ENCODE data around the gene ZNF267. TPM values are rescaled to one million over a fixed set of nuclear protein-coding genes. Genes with fewer than 3 reads are reported as not detected.
"Not testable (repeated sequence)": the region's sequence is repeated elsewhere in the genome, so short reads cannot be mapped to it uniquely, and the experiment has no call there.

Gene ZNF267
- total RNA-seq, 4 donors from 2014 or later: 7.7 to 13.2 (median 11.3) TPM

GRCh38 chr16:31899505-31899904 is 25.9 kb downstream of the ZNF267 start:
- no peaks in the 10 kb centered on the region for H3K27me3 ChIP-seq
- no peak overlapping the region for H3K27ac ChIP-seq
- no peak for TF ChIP-seq POLR2AphosphoS5 (IDR thresholded peaks at IDR 0.05)
- TF ChIP-seq EP300 (IDR thresholded peaks at IDR 0.05): no peak
- no peak for TF ChIP-seq CTCF (IDR thresholded peaks at IDR 0.05)
- TF ChIP-seq POLR2A (IDR thresholded peaks at IDR 0.05): no peak
- H3K36me3 ChIP-seq: peaks cover 38% of the 10 kb centered on the region
- 88% methylated on average over 2 of the region's 2 CpGs for WGBS
- peaks cover 10% of the 10 kb centered on the region for H3K9me3 ChIP-seq
- no peak overlapping the region for H3K4me3 ChIP-seq
- no peak for DNase-seq (ENCODE audit: low spot score in 2 of 2)
- no peaks in the 10 kb centered on the region for H3K4me1 ChIP-seq

- 92% methylated on average over 3 of the region's 3 CpGs for WGBS
- H3K27me3 ChIP-seq; H3K4me3 ChIP-seq; H3K27ac ChIP-seq; DNase-seq (ENCODE audit: low spot score in 2 of 2); H3K4me1 ChIP-seq: not testable (repeated sequence)
- Histone ChIP-seq H3K36me3 (peaks cover 22% of the 10 kb centered on the region), H3K9me3 (peaks cover 26% of the 10 kb centered on the region)
Observed at GRCh38 chr16:31904571-31904970, 31.0 kb downstream of the ZNF267 start.

GRCh38 chr16:31913668-31914067 is 40.1 kb downstream of the ZNF267 start:
- H3K27ac ChIP-seq: no peak overlapping the region
- H3K9me3 ChIP-seq: peaks cover 57% of the 10 kb centered on the region
- DNase-seq (ENCODE audit: low spot score in 2 of 2): no peak
- 100% methylated on average over 1 of the region's 1 CpG for WGBS
- H3K4me1 ChIP-seq: no peaks in the 10 kb centered on the region
- H3K36me3 ChIP-seq: peaks cover 49% of the 10 kb centered on the region
- H3K4me3 ChIP-seq: no peak overlapping the region
- H3K27me3 ChIP-seq: no peaks in the 10 kb centered on the region
- TF ChIP-seq CTCF (IDR thresholded peaks at IDR 0.05) (no peak), POLR2AphosphoS5 (IDR thresholded peaks at IDR 0.05) (no peak), POLR2A (IDR thresholded peaks at IDR 0.05) (no peak), EP300 (IDR thresholded peaks at IDR 0.05) (no peak)

GRCh38 chr16:31916056-31916488 is 42.5 kb downstream of the ZNF267 start:
- Histone ChIP-seq H3K4me3 (no peak overlapping the region), H3K27ac (no peak overlapping the region), H3K9me3 (peaks cover 62% of the 10 kb centered on the region), H3K36me3 (peaks cover 46% of the 10 kb centered on the region), H3K27me3 (no peaks in the 10 kb centered on the region), H3K4me1 (no peaks in the 10 kb centered on the region)
- 98% methylated on average over 3 of the region's 3 CpGs for WGBS
- DNase-seq (ENCODE audit: low spot score in 2 of 2): no peak
- no peak for TF ChIP-seq POLR2A (IDR thresholded peaks at IDR 0.05)
- no peak for TF ChIP-seq POLR2AphosphoS5 (IDR thresholded peaks at IDR 0.05)
- TF ChIP-seq EP300 (IDR thresholded peaks at IDR 0.05): no peak
- TF ChIP-seq CTCF (IDR thresholded peaks at IDR 0.05): no peak

- no peak for DNase-seq (ENCODE audit: low spot score in 2 of 2)
- Histone ChIP-seq H3K9me3 (peaks cover 68% of the 10 kb centered on the region), H3K36me3 (peaks cover 21% of the 10 kb centered on the region), H3K27me3 (no peaks in the 10 kb centered on the region), H3K4me1 (no peaks in the 10 kb centered on the region), H3K4me3 (no peak overlapping the region), H3K27ac (no peak overlapping the region)
- 100% methylated on average over 2 of the region's 2 CpGs for WGBS
- TF ChIP-seq POLR2A (IDR thresholded peaks at IDR 0.05): no peak
- no peak for TF ChIP-seq CTCF (IDR thresholded peaks at IDR 0.05)
- TF ChIP-seq EP300 (IDR thresholded peaks at IDR 0.05): no peak
- TF ChIP-seq POLR2AphosphoS5 (IDR thresholded peaks at IDR 0.05): no peak
Observed at GRCh38 chr16:31920373-31920772, 46.8 kb downstream of the ZNF267 start.

GRCh38 chr16:31951806-31952205 is 78.2 kb downstream of the ZNF267 start:
- not testable (repeated sequence) for H3K9me3 ChIP-seq; H3K27ac ChIP-seq; H3K4me3 ChIP-seq; H3K27me3 ChIP-seq; H3K4me1 ChIP-seq; DNase-seq (ENCODE audit: low spot score in 2 of 2); H3K36me3 ChIP-seq
- WGBS: no CpG with 5 or more reads among the region's 1 CpG

- H3K4me1 ChIP-seq; H3K4me3 ChIP-seq; H3K9me3 ChIP-seq; DNase-seq (ENCODE audit: low spot score in 2 of 2); H3K27me3 ChIP-seq; H3K27ac ChIP-seq; H3K36me3 ChIP-seq: not testable (repeated sequence)
- WGBS: 20% methylated on average over 1 of the region's 3 CpGs
Observed at GRCh38 chr16:31952206-31952605, 78.6 kb downstream of the ZNF267 start.

GRCh38 chr16:31956221-31956620 is 82.6 kb downstream of the ZNF267 start:
- H3K27me3 ChIP-seq; H3K36me3 ChIP-seq; H3K9me3 ChIP-seq; DNase-seq (ENCODE audit: low spot score in 2 of 2); H3K27ac ChIP-seq; H3K4me3 ChIP-seq; H3K4me1 ChIP-seq: not testable (repeated sequence)
- no CpG with 5 or more reads among the region's 8 CpGs for WGBS

- H3K36me3 ChIP-seq; H3K27me3 ChIP-seq; H3K4me1 ChIP-seq; H3K27ac ChIP-seq; H3K9me3 ChIP-seq; DNase-seq (ENCODE audit: low spot score in 2 of 2); H3K4me3 ChIP-seq: not testable (repeated sequence)
- 67% methylated on average over 22 of the region's 22 CpGs for WGBS
Observed at GRCh38 chr16:31960186-31960910, 86.7 kb downstream of the ZNF267 start.
